ENCODE data around the gene EEF1AKMT2.

DNA sequence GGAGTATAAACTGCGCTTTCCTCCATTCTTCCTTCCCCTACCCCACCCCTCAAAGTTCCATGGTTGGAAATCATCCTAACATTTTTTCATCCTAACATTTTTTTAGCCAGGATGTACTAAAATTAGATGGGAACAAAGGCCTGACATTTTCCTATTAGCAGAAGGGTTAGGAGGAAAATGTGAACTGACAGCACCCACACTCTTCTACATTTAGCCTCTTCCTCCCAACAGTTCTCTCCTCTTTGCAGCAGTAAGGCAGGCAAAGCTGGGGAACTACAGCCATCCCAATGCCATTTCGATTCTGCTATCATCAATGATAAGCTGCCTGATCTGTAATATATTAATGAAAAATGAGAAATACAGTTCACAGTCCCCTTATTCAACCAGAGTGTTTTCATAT lies 36.1 kb downstream of the EEF1AKMT2 start:
- TF ChIP-seq, protein P1, sequence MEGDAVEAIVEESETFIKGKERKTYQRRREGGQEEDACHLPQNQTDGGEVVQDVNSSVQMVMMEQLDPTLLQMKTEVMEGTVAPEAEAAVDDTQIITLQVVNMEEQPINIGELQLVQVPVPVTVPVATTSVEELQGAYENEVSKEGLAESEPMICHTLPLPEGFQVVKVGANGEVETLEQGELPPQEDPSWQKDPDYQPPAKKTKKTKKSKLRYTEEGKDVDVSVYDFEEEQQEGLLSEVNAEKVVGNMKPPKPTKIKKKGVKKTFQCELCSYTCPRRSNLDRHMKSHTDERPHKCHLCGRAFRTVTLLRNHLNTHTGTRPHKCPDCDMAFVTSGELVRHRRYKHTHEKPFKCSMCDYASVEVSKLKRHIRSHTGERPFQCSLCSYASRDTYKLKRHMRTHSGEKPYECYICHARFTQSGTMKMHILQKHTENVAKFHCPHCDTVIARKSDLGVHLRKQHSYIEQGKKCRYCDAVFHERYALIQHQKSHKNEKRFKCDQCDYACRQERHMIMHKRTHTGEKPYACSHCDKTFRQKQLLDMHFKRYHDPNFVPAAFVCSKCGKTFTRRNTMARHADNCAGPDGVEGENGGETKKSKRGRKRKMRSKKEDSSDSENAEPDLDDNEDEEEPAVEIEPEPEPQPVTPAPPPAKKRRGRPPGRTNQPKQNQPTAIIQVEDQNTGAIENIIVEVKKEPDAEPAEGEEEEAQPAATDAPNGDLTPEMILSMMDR (conservative IDR thresholded peaks at IDR 0.05; ENCODE audit: low read depth, low read length), result no peak
- TF ChIP-seq EZH2 (IDR thresholded peaks at IDR 0.05; ENCODE audit: borderline replicate concordance, low read depth, low read length, poor library complexity, severe bottlenecking), result no peak
